NB4 (cell line): ENCODE results near the gene MOGAT3.

ENCODE experiments used
- POLR2A ChIP-seq: IDR thresholded peaks from 2 replicates; pipeline ENCODE4 v1.6.1; 2011; ENCODE audit warnings: mild to moderate bottlenecking; ENCODE audit not compliant: insufficient read length; ENCODE audit errors: extremely low read depth
- TF ChIP-seq, protein P1 (sequence below): IDR thresholded peaks from one replicate; pipeline ENCODE4 v1.5.1; 2012; ENCODE audit warnings: low read depth, low read length

DNA sequence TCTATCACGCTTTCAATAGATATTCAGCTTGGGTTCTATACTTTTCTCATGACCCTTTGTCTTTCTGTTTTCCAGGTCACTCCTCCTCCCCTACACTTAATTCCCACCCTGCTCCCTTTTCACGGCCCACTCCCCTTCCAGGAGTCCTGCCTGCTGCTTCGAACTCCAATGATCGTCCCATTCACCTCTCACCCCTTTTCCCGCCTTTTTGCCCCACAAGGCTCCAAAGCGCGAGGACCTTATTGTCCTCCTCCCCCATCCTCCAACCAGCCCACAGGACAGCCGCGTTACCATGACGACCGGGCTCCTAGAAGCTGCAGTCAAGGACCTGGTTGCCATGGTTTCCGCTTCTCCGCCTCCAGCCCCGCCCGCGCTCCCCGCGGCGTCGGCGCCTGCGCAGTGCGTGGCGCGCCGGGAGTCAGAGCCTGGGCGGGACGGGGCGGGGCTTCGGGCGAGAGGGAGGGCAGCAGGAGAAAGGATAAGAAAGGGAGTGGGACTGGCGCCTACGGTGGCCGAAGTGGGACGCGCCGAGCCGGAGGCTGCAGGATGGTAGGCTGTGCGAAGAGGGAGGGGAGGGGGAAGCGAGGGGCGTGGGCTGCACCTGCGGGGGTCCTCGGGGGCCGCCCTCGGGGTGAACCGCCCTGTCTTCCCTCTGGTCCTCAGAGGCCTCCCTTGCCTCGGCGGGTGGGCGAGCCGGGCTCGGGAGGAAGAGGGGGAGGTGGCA lies 46.7 kb downstream of the MOGAT3 start, which contains the start of gene AP1S1:
- no peak for TF ChIP-seq POLR2A
- TF ChIP-seq, protein P1, sequence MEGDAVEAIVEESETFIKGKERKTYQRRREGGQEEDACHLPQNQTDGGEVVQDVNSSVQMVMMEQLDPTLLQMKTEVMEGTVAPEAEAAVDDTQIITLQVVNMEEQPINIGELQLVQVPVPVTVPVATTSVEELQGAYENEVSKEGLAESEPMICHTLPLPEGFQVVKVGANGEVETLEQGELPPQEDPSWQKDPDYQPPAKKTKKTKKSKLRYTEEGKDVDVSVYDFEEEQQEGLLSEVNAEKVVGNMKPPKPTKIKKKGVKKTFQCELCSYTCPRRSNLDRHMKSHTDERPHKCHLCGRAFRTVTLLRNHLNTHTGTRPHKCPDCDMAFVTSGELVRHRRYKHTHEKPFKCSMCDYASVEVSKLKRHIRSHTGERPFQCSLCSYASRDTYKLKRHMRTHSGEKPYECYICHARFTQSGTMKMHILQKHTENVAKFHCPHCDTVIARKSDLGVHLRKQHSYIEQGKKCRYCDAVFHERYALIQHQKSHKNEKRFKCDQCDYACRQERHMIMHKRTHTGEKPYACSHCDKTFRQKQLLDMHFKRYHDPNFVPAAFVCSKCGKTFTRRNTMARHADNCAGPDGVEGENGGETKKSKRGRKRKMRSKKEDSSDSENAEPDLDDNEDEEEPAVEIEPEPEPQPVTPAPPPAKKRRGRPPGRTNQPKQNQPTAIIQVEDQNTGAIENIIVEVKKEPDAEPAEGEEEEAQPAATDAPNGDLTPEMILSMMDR = no peak
